ENCODE results near the gene ERBB4. TPM values are rescaled to one million over a fixed set of nuclear protein-coding genes. Genes with fewer than 3 reads are reported as not detected.

ERBB4 gene
- polyA plus RNA-seq, 1 experiment, result not detected

DNA sequence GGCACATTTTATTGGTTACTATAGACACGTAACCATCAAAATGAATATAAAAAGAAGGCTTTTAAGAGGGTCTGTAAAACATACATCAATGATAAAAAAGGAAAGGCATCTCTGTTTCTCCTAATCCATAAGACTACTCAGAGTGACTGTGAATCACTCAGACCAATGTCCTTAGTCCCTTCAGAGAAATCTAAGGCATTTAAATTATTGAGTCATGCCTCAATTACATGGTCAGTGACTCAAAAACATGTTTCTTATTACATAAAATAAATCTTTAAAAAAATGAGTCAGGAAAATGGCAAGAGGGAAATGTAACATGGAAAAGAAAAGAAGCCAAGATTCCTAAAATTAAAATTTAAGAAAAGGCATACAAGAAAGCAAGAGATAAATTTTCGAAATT is 146.6 kb downstream of the ERBB4 start:
- ChIA-PET POLR2A (no interaction called here), CTCF (no interaction called here)
- DNase-seq (ENCODE audit: low read depth, low spot score), result no peak
- Histone ChIP-seq H3K4me3 (ENCODE audit: low read depth, low read length) (no peak overlapping the region), H3K27ac (ENCODE audit: low read depth, low read length) (no peak overlapping the region), H3K9me3 (ENCODE audit: control insufficient read depth, insufficient read depth, low read length) (no peaks in the 10 kb centered on the region), H3K27me3 (ENCODE audit: control insufficient read depth, insufficient read depth, low read length) (no peaks in the 10 kb centered on the region)
- no peak for TF ChIP-seq CTCF (IDR thresholded peaks at IDR 0.05; ENCODE audit: low read depth, low read length)

DNA sequence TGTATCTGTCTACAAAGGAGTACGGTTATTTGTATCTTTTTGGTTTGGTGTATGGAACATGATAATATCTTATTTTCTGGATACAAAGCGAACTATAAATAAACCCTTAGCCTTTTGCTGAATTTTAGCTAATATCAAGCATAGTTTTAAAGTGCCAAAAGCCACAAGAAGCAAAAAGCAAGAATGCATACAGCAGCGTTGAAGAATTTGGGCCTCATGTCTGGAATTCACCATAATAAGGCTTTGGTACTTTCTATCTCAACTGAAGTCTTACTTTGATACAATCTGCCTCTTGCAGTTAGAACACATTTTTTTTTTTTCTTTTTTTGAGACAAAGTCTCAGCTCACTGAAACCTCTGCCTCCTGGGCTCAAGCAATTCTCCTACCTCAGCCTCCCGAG is 151.5 kb downstream of the ERBB4 start:
- H3K9me3 ChIP-seq (ENCODE audit: control insufficient read depth, insufficient read depth, low read length), result no peaks in the 10 kb centered on the region
- no peak overlapping the region for H3K4me3 ChIP-seq (ENCODE audit: low read depth, low read length)
- POLR2A ChIA-PET, result no interaction called here
- no peak for DNase-seq (ENCODE audit: low read depth, low spot score)
- no peaks in the 10 kb centered on the region for H3K27me3 ChIP-seq (ENCODE audit: control insufficient read depth, insufficient read depth, low read length)
- no peak for TF ChIP-seq CTCF (IDR thresholded peaks at IDR 0.05; ENCODE audit: low read depth, low read length)
- no peak overlapping the region for H3K27ac ChIP-seq (ENCODE audit: low read depth, low read length)
- CTCF ChIA-PET, result no interaction called here

GRCh38 chr2:212385241-212385640 is 153.4 kb downstream of the ERBB4 start:
- H3K9me3 ChIP-seq (ENCODE audit: control insufficient read depth, insufficient read depth, low read length), result no peaks in the 10 kb centered on the region
- H3K27ac ChIP-seq (ENCODE audit: low read depth, low read length), result no peak overlapping the region
- CTCF ChIA-PET, result no interaction called here
- no peak for DNase-seq (ENCODE audit: low read depth, low spot score)
- no peak for TF ChIP-seq CTCF (IDR thresholded peaks at IDR 0.05; ENCODE audit: low read depth, low read length)
- no peak overlapping the region for H3K4me3 ChIP-seq (ENCODE audit: low read depth, low read length)
- H3K27me3 ChIP-seq (ENCODE audit: control insufficient read depth, insufficient read depth, low read length), result no peaks in the 10 kb centered on the region
- POLR2A ChIA-PET, result no interaction called here

- H3K9me3 ChIP-seq (ENCODE audit: control insufficient read depth, insufficient read depth, low read length), result no peaks in the 10 kb centered on the region
- no peak overlapping the region for H3K27ac ChIP-seq (ENCODE audit: low read depth, low read length)
- no peak for DNase-seq (ENCODE audit: low read depth, low spot score)
- CTCF ChIA-PET, result no interaction called here
- no peak overlapping the region for H3K4me3 ChIP-seq (ENCODE audit: low read depth, low read length)
- no peak for TF ChIP-seq CTCF (IDR thresholded peaks at IDR 0.05; ENCODE audit: low read depth, low read length)
- POLR2A ChIA-PET, result no interaction called here
- H3K27me3 ChIP-seq (ENCODE audit: control insufficient read depth, insufficient read depth, low read length), result no peaks in the 10 kb centered on the region
Measured at GRCh38 chr2:212384027-212384426, 154.6 kb downstream of the ERBB4 start.

GRCh38 chr2:212381428-212382102 is 157.0 kb downstream of the ERBB4 start:
- Histone ChIP-seq H3K4me3 (ENCODE audit: low read depth, low read length) (no peak overlapping the region), H3K27me3 (ENCODE audit: control insufficient read depth, insufficient read depth, low read length) (no peaks in the 10 kb centered on the region), H3K27ac (ENCODE audit: low read depth, low read length) (no peak overlapping the region), H3K9me3 (ENCODE audit: control insufficient read depth, insufficient read depth, low read length) (no peaks in the 10 kb centered on the region)
- TF ChIP-seq CTCF (IDR thresholded peaks at IDR 0.05; ENCODE audit: low read depth, low read length), result no peak
- DNase-seq (ENCODE audit: low read depth, low spot score), result no peak
- ChIA-PET CTCF (no interaction called here), POLR2A (no interaction called here)
